Upper lobe of left lung (tissue), 4 donors: Measurements from ENCODE around the gene CKAP2L.

Source experiments
- CTCF ChIP-seq, 6 experiments: fragments of 450-650 bp in 4 of 6; fragments of 200-600 bp in 2 of 6; sonication (generic) in 2 of 6; IDR thresholded peaks; one replicate each; pipeline ENCODE4 v1.5.1; 2016 to 2019; ENCODE audit warnings: antibody characterized with exemption in 6 of 6
- POLR2AphosphoS5 ChIP-seq, 2 donors: sonication (generic); formaldehyde crosslinking; IDR thresholded peaks; one replicate each; pipeline ENCODE4 v1.5.1; 2017; ENCODE audit warnings: antibody characterized with exemption in 2 of 2

GRCh38 chr2:112798979-112799975 is 34.9 kb upstream of the CKAP2L start:
- no peak for TF ChIP-seq POLR2AphosphoS5 (IDR thresholded peaks at IDR 0.05)
- TF ChIP-seq CTCF (IDR thresholded peaks at IDR 0.05), result no peak
